ENCODE results near the gene CCDC122. TPM values are rescaled to one million over a fixed set of nuclear protein-coding genes. Genes with fewer than 3 reads are reported as not detected.

Gene CCDC122
- total RNA-seq, 2 experiments from 2014 or later: 0.52 to 0.64 TPM

- no peak within 1 kb of the TSS for H3K27ac ChIP-seq (ENCODE audit: low read depth in 1 of 2, low read length in 2 of 2)
- no peaks in the 10 kb centered on the region for H3K9me3 ChIP-seq (ENCODE audit: control insufficient read depth in 1 of 2, insufficient read depth in 1 of 2, low read length in 2 of 2)
- ChIA-PET POLR2A (no interaction called here), CTCF (no interaction called here)
- H3K4me1 ChIP-seq (ENCODE audit: insufficient read depth, low read length): peaks cover 17% of the 10 kb centered on the region
- peak; percentile 34 for ATAC-seq (ENCODE audit: poor library complexity)
- H3K4me3 ChIP-seq (ENCODE audit: low read length): peak within 1 kb of the TSS; percentile 31
- Mint-ChIP-seq H3K4me1 (ENCODE audit: low read depth) (peaks cover 8% of the 10 kb centered on the region), H3K27me3 (peaks cover 54% of the 10 kb centered on the region), H3K4me3 (peak within 1 kb of the TSS; percentile 76), H3K27ac (no peak within 1 kb of the TSS), H3K36me3 (ENCODE audit: low read depth) (no peaks in the 10 kb centered on the region), H3K9me3 (no peaks in the 10 kb centered on the region)
- peak in 4 of 14 experiments; percentile 4 to 33 (median 14) for DNase-seq
- no peak for TF ChIP-seq CTCF (IDR thresholded peaks at IDR 0.05)
- peaks cover 32 to 44% of the 10 kb centered on the region in 2 experiments for H3K27me3 ChIP-seq (ENCODE audit: control insufficient read depth in 1 of 2, insufficient read depth in 2 of 2, low read length in 2 of 2)
- intact Hi-C loops (cut with DNase I, micrococcal nuclease): no loop called here
- H3K36me3 ChIP-seq (ENCODE audit: insufficient read depth, low read length): no peaks in the 10 kb centered on the region
Measured at GRCh38 chr13:43786766-43787517, 92.6 kb downstream of the CCDC122 start, which contains the start of gene ENOX1. Gene ENOX1, minus strand, starts transcription at chr13:43786972.

GRCh38 chr13:43786472-43786765, 93.1 kb downstream of the CCDC122 start:
- peaks cover 17% of the 10 kb centered on the region for H3K4me1 ChIP-seq (ENCODE audit: insufficient read depth, low read length)
- peak in 1 of 14 experiments; percentile 11 for DNase-seq
- Mint-ChIP-seq H3K4me1 (ENCODE audit: low read depth) (peaks cover 8% of the 10 kb centered on the region), H3K27me3 (peaks cover 49% of the 10 kb centered on the region), H3K4me3 (no peak overlapping the region), H3K36me3 (ENCODE audit: low read depth) (no peaks in the 10 kb centered on the region), H3K27ac (no peak overlapping the region), H3K9me3 (no peaks in the 10 kb centered on the region)
- ATAC-seq (ENCODE audit: poor library complexity): no peak
- peak overlapping the region; percentile 31 for H3K4me3 ChIP-seq (ENCODE audit: low read length)
- no peak for TF ChIP-seq CTCF (IDR thresholded peaks at IDR 0.05)
- ChIA-PET POLR2A (no interaction called here), CTCF (no interaction called here)
- H3K27me3 ChIP-seq (ENCODE audit: control insufficient read depth in 1 of 2, insufficient read depth in 2 of 2, low read length in 2 of 2): peaks cover 32 to 44% of the 10 kb centered on the region in 2 experiments
- intact Hi-C loops (cut with DNase I, micrococcal nuclease): no loop called here
- H3K36me3 ChIP-seq (ENCODE audit: insufficient read depth, low read length): no peaks in the 10 kb centered on the region
- H3K27ac ChIP-seq (ENCODE audit: low read depth in 1 of 2, low read length in 2 of 2): no peak overlapping the region
- no peaks in the 10 kb centered on the region for H3K9me3 ChIP-seq (ENCODE audit: control insufficient read depth in 1 of 2, insufficient read depth in 1 of 2, low read length in 2 of 2)

Other genes with a start within 250 kb of the CCDC122 start
- gene ENOX1, start 92.8 kb downstream of the CCDC122 start, total RNA-seq: not detected
- under 1 TPM; 0.93 to 0.95 TPM for gene LACC1, start 164 bp upstream of the CCDC122 start, total RNA-seq